Upper lobe of left lung (tissue), 4 donors: Measurements from ENCODE around the gene PER3.

ENCODE experiments used
- CTCF ChIP-seq, 6 experiments: fragments of 450-650 bp in 4 of 6; fragments of 200-600 bp in 2 of 6; sonication (generic) in 2 of 6; IDR thresholded peaks; one replicate each; pipeline ENCODE4 v1.5.1; 2016 to 2019; ENCODE audit warnings: antibody characterized with exemption in 6 of 6
- POLR2A ChIP-seq, 4 donors: fragments of 450-650 bp; IDR thresholded peaks; one replicate each; pipeline ENCODE4 v1.5.1; 2016 to 2017; ENCODE audit warnings: antibody characterized with exemption in 4 of 4, mild to moderate bottlenecking in 2 of 4
- POLR2AphosphoS5 ChIP-seq, 2 donors: sonication (generic); formaldehyde crosslinking; IDR thresholded peaks; one replicate each; pipeline ENCODE4 v1.5.1; 2017; ENCODE audit warnings: antibody characterized with exemption in 2 of 2

DNA sequence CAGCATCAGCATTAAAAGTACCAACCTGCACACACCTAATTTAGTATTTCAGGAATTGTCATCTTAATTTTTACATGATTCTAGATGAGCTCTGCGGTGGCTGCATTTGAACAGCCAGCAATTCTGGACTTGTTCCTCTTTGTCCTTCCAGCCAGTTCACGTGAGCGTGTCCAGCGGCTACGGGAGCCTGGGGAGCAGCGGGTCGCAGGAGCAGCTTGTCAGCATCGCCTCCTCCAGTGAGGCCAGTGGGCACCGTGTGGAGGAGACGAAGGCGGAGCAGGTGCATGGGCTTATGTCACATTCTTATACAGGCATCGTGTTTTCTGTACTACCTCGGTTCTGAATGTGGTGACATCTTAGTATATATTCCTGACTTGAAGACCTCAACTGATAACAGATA lies 25.7 kb downstream of the PER3 start:
- TF ChIP-seq POLR2A (IDR thresholded peaks at IDR 0.05) (no peak), CTCF (IDR thresholded peaks at IDR 0.05) (no peak), POLR2AphosphoS5 (IDR thresholded peaks at IDR 0.05) (no peak)
